ENCODE data around the gene RANBP10. TPM values are rescaled to one million over a fixed set of nuclear protein-coding genes. Genes with fewer than 3 reads are reported as not detected.

The RANBP10 gene
- total RNA-seq, 1 experiment from 2014 or later = 17.2 TPM

DNA sequence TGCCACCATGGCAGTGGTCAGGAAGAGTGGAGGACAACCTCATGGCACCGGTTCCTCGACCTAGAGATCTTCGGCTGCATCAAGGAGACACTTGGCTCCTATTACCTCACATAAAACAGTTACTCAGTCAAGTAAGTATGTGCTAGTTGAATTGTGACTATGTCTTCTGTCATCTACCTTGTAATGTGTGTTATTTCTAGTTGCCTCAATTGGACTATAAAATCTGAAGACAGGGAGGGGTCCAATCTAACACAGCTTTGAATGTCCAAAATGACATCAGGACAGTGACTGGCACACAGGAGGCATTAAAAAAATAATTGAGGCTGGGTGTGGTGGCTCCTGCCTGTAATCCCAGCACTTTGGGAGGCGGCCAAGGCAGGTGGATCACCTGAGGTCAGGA lies 122.6 kb downstream of the RANBP10 start:
- no peak for DNase-seq (ENCODE audit: unreplicated experiment)
- ChIA-PET POLR2A (no interaction called here), CTCF (interaction anchor here (1.5 to 3.0 kb wide), 2 partner anchors 11 to 131 kb away, joined by 4 to 11 read pairs; no protein-coding TSS in a partner anchor)
- no peaks in the 10 kb centered on the region for H3K9me3 Mint-ChIP-seq (ENCODE audit: unreplicated experiment)
- peaks cover 40% of the 10 kb centered on the region for H3K36me3 Mint-ChIP-seq (ENCODE audit: insufficient read depth, unreplicated experiment)
- H3K4me1 Mint-ChIP-seq (ENCODE audit: insufficient read depth, unreplicated experiment) = no peaks in the 10 kb centered on the region
- H3K27ac Mint-ChIP-seq (ENCODE audit: low read depth, unreplicated experiment) = no peak overlapping the region
- no peak overlapping the region for H3K4me3 Mint-ChIP-seq (ENCODE audit: unreplicated experiment)
- TF ChIP-seq, protein P1, sequence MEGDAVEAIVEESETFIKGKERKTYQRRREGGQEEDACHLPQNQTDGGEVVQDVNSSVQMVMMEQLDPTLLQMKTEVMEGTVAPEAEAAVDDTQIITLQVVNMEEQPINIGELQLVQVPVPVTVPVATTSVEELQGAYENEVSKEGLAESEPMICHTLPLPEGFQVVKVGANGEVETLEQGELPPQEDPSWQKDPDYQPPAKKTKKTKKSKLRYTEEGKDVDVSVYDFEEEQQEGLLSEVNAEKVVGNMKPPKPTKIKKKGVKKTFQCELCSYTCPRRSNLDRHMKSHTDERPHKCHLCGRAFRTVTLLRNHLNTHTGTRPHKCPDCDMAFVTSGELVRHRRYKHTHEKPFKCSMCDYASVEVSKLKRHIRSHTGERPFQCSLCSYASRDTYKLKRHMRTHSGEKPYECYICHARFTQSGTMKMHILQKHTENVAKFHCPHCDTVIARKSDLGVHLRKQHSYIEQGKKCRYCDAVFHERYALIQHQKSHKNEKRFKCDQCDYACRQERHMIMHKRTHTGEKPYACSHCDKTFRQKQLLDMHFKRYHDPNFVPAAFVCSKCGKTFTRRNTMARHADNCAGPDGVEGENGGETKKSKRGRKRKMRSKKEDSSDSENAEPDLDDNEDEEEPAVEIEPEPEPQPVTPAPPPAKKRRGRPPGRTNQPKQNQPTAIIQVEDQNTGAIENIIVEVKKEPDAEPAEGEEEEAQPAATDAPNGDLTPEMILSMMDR (IDR thresholded peaks at IDR 0.05; ENCODE audit: unreplicated experiment) = no peak
- no peaks in the 10 kb centered on the region for H3K27me3 Mint-ChIP-seq (ENCODE audit: insufficient read depth, unreplicated experiment)
- intact Hi-C loops (cut with micrococcal nuclease) = no loop called here
- no TSS peak for BruUV-seq (replicated peaks)

DNA sequence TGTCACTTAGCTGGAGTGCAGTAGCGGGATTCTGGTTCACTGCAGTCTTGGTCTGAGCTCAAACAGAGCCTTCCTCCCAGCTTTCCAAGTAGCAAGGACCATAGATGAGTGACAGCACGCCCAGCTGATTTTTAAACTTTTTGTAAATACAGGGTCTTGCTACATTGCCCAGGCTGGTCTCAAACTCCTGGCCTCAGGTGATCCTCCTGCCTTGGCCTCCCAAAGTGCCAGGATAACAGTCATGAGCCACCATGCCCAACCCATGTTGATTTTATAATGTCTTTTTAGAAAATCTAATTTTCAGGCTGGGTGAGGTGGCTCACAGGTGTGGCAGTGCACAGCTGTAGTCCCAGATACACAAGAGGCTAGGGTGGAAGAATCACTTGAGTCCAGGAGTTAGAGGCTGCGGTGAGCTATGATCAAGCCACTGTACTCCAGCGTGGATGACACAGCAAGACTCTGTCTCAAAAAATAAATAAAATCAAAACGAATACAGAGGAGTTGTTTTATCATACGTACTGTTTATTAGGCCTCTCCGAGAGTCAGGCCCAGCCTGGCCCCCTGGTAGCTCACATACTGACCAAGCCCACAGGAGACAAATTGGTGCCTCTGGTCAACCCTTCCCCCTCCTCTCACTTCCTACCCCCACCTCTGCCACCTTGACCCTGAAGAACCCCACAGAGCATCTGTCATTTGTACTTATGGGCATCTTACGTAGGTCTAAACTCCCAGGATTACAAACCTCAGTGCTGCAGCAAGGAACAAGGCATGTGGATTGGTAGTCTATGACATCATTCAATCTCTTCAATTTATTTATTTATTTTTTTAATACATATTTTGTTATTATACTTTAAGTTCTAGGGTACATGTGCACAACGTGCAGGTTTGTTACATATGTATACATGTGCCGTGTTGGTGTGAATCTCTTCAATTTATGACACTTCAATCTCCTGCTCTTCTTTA lies 126.1 kb downstream of the RANBP10 start:
- H3K9me3 Mint-ChIP-seq (ENCODE audit: unreplicated experiment) = no peaks in the 10 kb centered on the region
- intact Hi-C loops (cut with micrococcal nuclease) = loop anchor here (10.0 kb wide), 1 partner anchor 165 kb away; the partner anchor contains the start of genes CENPT, NUTF2 and THAP11
- TF ChIP-seq, protein P1 (IDR thresholded peaks at IDR 0.05; ENCODE audit: unreplicated experiment) = no peak
- ChIA-PET CTCF (interaction anchor here (0.5 to 0.8 kb wide), 6 partner anchors 11 to 305 kb away, joined by 3 to 5 read pairs (median 3); no protein-coding TSS in a partner anchor), POLR2A (interaction anchor here (0.7 kb wide), 2 partner anchors 217 to 255 kb away, joined by 3 read pairs; no protein-coding TSS in a partner anchor)
- no TSS peak for BruUV-seq (replicated peaks)
- H3K4me1 Mint-ChIP-seq (ENCODE audit: insufficient read depth, unreplicated experiment) = no peaks in the 10 kb centered on the region
- H3K27ac Mint-ChIP-seq (ENCODE audit: low read depth, unreplicated experiment) = no peak overlapping the region
- no peak overlapping the region for H3K4me3 Mint-ChIP-seq (ENCODE audit: unreplicated experiment)
- H3K36me3 Mint-ChIP-seq (ENCODE audit: insufficient read depth, unreplicated experiment) = peaks cover 33% of the 10 kb centered on the region
- no peaks in the 10 kb centered on the region for H3K27me3 Mint-ChIP-seq (ENCODE audit: insufficient read depth, unreplicated experiment)
- no peak for DNase-seq (ENCODE audit: unreplicated experiment)

DNA sequence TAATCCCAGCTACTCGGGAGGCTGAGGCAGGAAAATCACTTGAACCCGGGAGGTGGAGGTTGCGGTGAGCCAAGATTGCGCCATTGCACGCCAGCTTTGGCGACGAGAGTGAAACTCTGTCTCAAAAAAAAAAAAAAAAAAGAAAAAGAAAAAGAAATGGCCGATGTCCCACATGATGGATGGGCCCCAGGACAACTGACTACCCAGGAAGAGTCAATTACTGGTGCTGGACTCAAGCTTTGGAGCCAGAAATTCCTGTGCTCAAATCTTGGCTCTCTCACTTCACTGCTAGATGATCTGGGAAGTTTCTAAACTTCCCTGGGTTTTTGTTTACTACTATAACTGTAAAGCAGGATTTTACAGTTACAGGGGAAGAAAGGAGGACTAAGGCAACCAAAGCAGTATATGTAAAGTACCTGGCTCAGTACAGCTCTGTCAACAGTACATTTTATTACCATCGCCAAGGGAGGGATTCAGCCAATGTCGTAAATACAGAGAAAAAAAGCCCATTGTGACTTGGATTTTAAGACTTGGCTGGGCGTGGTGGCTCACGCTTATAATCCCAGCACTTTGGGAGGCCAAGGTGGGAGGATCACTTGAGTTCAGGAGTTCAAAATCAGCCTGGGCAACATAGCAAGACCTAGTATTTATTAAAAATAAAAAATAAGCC lies 127.9 kb downstream of the RANBP10 start:
- Mint-ChIP-seq H3K27me3 (ENCODE audit: insufficient read depth, unreplicated experiment) (no peaks in the 10 kb centered on the region), H3K27ac (ENCODE audit: low read depth, unreplicated experiment) (no peak overlapping the region), H3K36me3 (ENCODE audit: insufficient read depth, unreplicated experiment) (peaks cover 26% of the 10 kb centered on the region), H3K9me3 (ENCODE audit: unreplicated experiment) (no peaks in the 10 kb centered on the region), H3K4me1 (ENCODE audit: insufficient read depth, unreplicated experiment) (peaks cover 8% of the 10 kb centered on the region), H3K4me3 (ENCODE audit: unreplicated experiment) (no peak overlapping the region)
- intact Hi-C loops (cut with micrococcal nuclease) = loop anchor here (10.0 kb wide), 1 partner anchor 166 kb away; the partner anchor contains the start of genes CENPT, NUTF2 and THAP11
- CTCF ChIA-PET = interaction anchor here (0.5 kb wide), 1 partner anchor 411 kb away, joined by 3 read pairs; no protein-coding TSS in a partner anchor
- BruUV-seq (replicated peaks) = no TSS peak
- DNase-seq (ENCODE audit: unreplicated experiment) = no peak
- TF ChIP-seq, protein P1 (IDR thresholded peaks at IDR 0.05; ENCODE audit: unreplicated experiment) = no peak
- POLR2A ChIA-PET = interaction anchor here (0.6 to 0.7 kb wide), 2 partner anchors 90 to 145 kb away, joined by 3 read pairs; no protein-coding TSS in a partner anchor

DNA sequence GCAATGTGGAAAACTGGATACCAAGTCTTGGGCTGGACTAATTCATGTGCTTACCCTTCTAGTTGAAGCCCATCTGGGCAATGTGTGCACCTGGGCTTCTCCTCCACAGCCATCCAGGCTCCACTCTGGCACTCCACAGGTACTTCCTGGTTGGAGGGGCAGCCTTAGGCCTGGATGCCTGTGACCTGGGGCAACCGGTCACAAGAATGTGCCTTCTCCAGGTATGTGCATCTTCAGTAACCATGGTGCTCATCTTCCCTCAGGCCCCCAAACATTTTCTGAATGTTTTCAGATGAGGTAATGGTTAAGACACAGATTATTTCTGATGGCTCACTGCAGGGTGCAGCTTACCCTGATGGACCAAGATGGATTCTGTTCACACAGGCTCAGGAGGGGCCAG lies 128.6 kb downstream of the RANBP10 start:
- Mint-ChIP-seq H3K4me3 (ENCODE audit: unreplicated experiment) (no peak overlapping the region), H3K27ac (ENCODE audit: low read depth, unreplicated experiment) (no peak overlapping the region), H3K4me1 (ENCODE audit: insufficient read depth, unreplicated experiment) (peaks cover 8% of the 10 kb centered on the region), H3K27me3 (ENCODE audit: insufficient read depth, unreplicated experiment) (no peaks in the 10 kb centered on the region), H3K9me3 (ENCODE audit: unreplicated experiment) (no peaks in the 10 kb centered on the region), H3K36me3 (ENCODE audit: insufficient read depth, unreplicated experiment) (peaks cover 19% of the 10 kb centered on the region)
- intact Hi-C loops (cut with micrococcal nuclease) = loop anchor here (10.0 kb wide), 1 partner anchor 167 kb away; the partner anchor contains the start of genes CENPT, NUTF2 and THAP11
- ChIA-PET POLR2A (no interaction called here), CTCF (no interaction called here)
- TF ChIP-seq, protein P1 (IDR thresholded peaks at IDR 0.05; ENCODE audit: unreplicated experiment) = no peak
- BruUV-seq (replicated peaks) = no TSS peak
- DNase-seq (ENCODE audit: unreplicated experiment) = no peak

Data from MCF 10A (cell line).